K562 (cell line): ENCODE data around the gene DPEP2NB. TPM values are rescaled to one million over a fixed set of nuclear protein-coding genes. Genes with fewer than 3 reads are reported as not detected.

Experiments used
- CBFA2T2 ChIP-seq: fragments of 450-650 bp; conservative IDR thresholded peaks from 2 replicates; pipeline ENCODE4 v1.6.1; 2017; ENCODE audit warnings: mild to moderate bottlenecking
- MAFG ChIP-seq: fragments of 450-650 bp; conservative IDR thresholded peaks from 2 replicates; pipeline ENCODE4 v1.6.1; 2016; ENCODE audit warnings: missing genetic modification characterization, missing compliant biosample characterization
- MTA1 ChIP-seq: fragments of 450-650 bp; IDR thresholded peaks from 2 replicates; pipeline ENCODE4 v1.6.1; 2017; ENCODE audit warnings: borderline replicate concordance
- ZC3H8 ChIP-seq: fragments of 450-650 bp; IDR thresholded peaks from 2 replicates; pipeline ENCODE4 v1.6.1; 2017
- polyA plus RNA-seq, 8 experiments: library from polyadenylated mRNA; depleted of rRNA in 4 of 8; stranded (reverse) in 5 of 8; unstranded in 3 of 8; fragments of >200 nt; fragmentation: Nextera tagmentation in 2 of 8; fragmentation: Illumina TruSeq in 1 of 8; extraction: Ambion mirVana in 2 of 8; extraction: Trizol in 1 of 8; gene quantifications; 2 replicates each; pipeline versions ENCODE4 v1.2.1 to v1.2.3, GENCODE V29; 2011 to 2014; ENCODE audit warnings: inconsistent platforms in 1 of 8, missing spikeins in 1 of 8
- total RNA-seq, 7 experiments: library from RNA; depleted of rRNA in 6 of 7; stranded (reverse); fragments of >200 nt in 6 of 7; fragmentation: Illumina TruSeq in 2 of 7; extraction: Trizol in 2 of 7; gene quantifications; 2 replicates each; pipeline versions ENCODE4 v1.2.1 to v1.2.3, GENCODE V29; 2011 to 2021; ENCODE audit warnings: low replicate concordance in 1 of 7
- TF ChIP-seq, protein P1 (sequence below), 2 experiments: fragments of 450-650 bp; IDR thresholded peaks; 2 replicates each; pipeline ENCODE4 v1.6.1; 2018; ENCODE audit warnings: mild to moderate bottlenecking in 2 of 2, low read depth in 1 of 2; ENCODE audit not compliant: partially characterized antibody in 2 of 2
- TF ChIP-seq, protein P2 (sequence below): sonication (generic); formaldehyde crosslinking; IDR thresholded peaks from 2 replicates; pipeline ENCODE4 v1.8.1; 2023; ENCODE audit warnings: mild to moderate bottlenecking, missing genetic modification reagents

Gene DPEP2NB
- total and polyA plus RNA-seq, 9 of the 15 experiments (the other 6 are each of a cell fraction or from before 2014, with no cell fraction given), result not detected

- TF ChIP-seq, protein P1, sequence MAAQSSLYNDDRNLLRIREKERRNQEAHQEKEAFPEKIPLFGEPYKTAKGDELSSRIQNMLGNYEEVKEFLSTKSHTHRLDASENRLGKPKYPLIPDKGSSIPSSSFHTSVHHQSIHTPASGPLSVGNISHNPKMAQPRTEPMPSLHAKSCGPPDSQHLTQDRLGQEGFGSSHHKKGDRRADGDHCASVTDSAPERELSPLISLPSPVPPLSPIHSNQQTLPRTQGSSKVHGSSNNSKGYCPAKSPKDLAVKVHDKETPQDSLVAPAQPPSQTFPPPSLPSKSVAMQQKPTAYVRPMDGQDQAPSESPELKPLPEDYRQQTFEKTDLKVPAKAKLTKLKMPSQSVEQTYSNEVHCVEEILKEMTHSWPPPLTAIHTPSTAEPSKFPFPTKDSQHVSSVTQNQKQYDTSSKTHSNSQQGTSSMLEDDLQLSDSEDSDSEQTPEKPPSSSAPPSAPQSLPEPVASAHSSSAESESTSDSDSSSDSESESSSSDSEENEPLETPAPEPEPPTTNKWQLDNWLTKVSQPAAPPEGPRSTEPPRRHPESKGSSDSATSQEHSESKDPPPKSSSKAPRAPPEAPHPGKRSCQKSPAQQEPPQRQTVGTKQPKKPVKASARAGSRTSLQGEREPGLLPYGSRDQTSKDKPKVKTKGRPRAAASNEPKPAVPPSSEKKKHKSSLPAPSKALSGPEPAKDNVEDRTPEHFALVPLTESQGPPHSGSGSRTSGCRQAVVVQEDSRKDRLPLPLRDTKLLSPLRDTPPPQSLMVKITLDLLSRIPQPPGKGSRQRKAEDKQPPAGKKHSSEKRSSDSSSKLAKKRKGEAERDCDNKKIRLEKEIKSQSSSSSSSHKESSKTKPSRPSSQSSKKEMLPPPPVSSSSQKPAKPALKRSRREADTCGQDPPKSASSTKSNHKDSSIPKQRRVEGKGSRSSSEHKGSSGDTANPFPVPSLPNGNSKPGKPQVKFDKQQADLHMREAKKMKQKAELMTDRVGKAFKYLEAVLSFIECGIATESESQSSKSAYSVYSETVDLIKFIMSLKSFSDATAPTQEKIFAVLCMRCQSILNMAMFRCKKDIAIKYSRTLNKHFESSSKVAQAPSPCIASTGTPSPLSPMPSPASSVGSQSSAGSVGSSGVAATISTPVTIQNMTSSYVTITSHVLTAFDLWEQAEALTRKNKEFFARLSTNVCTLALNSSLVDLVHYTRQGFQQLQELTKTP (IDR thresholded peaks at IDR 0.05; ENCODE audit: low read depth in 1 of 2, partially characterized antibody in 2 of 2), result no peak
- TF ChIP-seq MTA1 (no peak), MAFG (no peak), ZC3H8 (no peak), CBFA2T2 (0 out of 2 replicates have a peak, but pooled peaks have one; percentile 16)
- TF ChIP-seq, protein P2, sequence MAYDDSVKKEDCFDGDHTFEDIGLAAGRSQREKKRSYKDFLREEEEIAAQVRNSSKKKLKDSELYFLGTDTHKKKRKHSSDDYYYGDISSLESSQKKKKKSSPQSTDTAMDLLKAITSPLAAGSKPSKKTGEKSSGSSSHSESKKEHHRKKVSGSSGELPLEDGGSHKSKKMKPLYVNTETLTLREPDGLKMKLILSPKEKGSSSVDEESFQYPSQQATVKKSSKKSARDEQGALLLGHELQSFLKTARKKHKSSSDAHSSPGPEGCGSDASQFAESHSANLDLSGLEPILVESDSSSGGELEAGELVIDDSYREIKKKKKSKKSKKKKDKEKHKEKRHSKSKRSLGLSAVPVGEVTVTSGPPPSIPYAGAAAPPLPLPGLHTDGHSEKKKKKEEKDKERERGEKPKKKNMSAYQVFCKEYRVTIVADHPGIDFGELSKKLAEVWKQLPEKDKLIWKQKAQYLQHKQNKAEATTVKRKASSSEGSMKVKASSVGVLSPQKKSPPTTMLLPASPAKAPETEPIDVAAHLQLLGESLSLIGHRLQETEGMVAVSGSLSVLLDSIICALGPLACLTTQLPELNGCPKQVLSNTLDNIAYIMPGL (CRISPR knock-in tag), result no peak
These were observed 3.5 kb upstream of the DPEP2NB start (continued) for GRCh38 chr16:68019167-68019680.
